ENCODE data around the gene FCER1G. TPM values are rescaled to one million over a fixed set of nuclear protein-coding genes. Genes with fewer than 3 reads are reported as not detected.

The FCER1G gene
- total RNA-seq, 4 donors from 2014 or later: 1.6 to 50.4 (median 25.4) TPM

DNA sequence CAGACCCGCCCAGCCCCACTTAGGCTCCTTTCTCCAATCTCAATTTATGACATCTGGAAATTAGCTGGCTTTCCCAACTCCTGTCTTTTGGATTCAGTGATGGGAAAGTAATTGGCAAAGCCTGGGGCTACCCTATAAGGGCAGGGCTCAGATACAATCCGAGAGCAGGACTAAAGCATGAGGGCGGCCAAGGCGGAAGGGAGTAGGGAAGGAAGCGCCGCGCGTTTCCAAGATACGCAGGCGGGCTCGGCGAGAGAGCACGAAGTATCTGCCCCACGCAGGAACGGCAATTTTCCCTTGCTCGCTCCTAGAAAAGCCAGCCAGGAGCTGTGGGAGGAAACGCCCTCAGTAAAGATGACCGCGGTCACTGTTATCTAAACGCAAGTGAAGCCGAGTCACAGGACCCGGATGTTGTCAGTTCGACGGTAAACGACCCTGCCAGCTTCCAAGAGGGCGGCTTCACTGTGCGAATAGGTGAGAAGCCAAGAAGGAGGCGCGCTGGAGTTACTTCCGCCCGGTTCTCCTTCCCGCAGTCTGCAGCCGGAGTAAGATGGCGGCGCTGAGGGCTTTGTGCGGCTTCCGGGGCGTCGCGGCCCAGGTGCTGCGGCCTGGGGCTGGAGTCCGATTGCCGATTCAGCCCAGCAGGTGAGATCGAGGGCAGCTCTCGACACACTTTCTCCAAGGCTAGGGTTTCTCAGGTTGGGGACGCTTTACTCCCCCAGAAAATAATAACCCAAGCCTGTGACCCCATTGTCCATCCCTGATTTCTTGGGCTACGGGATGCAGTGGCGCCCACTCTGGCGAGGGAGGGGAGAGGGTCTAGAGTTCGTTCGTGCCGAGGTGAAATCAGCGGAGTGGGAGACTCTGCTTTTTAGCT is 13.0 kb upstream of the FCER1G start, which contains the start of gene NDUFS2:
TSS of gene NDUFS2 (plus strand) at position 532 of the 877 bp plus-strand sequence. CDS start at position 551, 19 bp downstream.
- TF ChIP-seq, protein P1, sequence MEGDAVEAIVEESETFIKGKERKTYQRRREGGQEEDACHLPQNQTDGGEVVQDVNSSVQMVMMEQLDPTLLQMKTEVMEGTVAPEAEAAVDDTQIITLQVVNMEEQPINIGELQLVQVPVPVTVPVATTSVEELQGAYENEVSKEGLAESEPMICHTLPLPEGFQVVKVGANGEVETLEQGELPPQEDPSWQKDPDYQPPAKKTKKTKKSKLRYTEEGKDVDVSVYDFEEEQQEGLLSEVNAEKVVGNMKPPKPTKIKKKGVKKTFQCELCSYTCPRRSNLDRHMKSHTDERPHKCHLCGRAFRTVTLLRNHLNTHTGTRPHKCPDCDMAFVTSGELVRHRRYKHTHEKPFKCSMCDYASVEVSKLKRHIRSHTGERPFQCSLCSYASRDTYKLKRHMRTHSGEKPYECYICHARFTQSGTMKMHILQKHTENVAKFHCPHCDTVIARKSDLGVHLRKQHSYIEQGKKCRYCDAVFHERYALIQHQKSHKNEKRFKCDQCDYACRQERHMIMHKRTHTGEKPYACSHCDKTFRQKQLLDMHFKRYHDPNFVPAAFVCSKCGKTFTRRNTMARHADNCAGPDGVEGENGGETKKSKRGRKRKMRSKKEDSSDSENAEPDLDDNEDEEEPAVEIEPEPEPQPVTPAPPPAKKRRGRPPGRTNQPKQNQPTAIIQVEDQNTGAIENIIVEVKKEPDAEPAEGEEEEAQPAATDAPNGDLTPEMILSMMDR (IDR thresholded peaks at IDR 0.05): peak in 2 of 6 experiments; percentile 12 to 13
- peak in 2 of 4 donors; percentile 51 to 88 for TF ChIP-seq POLR2A (IDR thresholded peaks at IDR 0.05)
- peak; percentile 93 for DNase-seq
- Histone ChIP-seq H3K27me3 (no peaks in the 10 kb centered on the region), H3K4me1 (peaks cover 43 to 91% (median 80%) of the 10 kb centered on the region in 3 donors), H3K36me3 (peaks cover 8 to 38% (median 9%) of the 10 kb centered on the region in 3 donors), H3K9me3 (no peaks in the 10 kb centered on the region), H3K27ac (peak within 1 kb of the TSS; percentile 90 to 99 (median 97)), H3K4me3 (peak within 1 kb of the TSS; percentile 58 to 89 (median 80))
- 1 to 5% methylated on average over 21 to 31 of the region's 53 CpGs for WGBS, 2 donors
- intact Hi-C loops (cut with DNase I): no loop called here

DNA sequence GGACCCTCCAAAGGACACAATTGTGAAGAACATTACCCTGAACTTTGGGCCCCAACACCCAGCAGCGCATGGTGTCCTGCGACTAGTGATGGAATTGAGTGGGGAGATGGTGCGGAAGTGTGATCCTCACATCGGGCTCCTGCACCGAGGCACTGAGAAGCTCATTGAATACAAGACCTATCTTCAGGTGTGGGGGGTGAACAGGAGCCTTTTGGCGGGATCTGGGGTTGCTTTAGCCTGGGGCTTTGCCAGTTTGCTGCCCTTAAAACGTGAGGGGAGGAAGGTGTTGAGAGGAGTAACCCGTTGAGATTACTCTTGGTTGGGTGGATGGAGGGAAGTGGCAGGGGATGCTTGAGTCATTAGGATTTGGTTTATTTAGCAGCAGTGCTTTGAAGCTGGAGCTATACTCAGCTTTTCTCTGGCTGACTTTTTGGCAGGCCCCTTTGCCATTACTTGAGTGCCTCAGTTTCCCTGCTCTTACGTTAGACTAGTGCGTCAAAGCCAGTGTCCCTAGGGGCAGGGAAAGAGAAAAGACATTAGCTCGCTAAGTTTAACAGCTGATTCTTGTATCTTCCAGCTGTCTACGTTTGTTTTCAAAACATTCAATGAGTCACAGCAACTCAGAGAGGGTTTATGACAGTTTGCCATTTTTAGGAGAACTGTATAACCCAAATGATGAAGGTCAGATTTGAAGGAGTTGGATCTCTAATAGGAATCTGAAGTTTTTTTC is 8.5 kb upstream of the FCER1G start:
- peaks cover 8 to 83% (median 40%) of the 10 kb centered on the region in 3 donors for H3K4me1 ChIP-seq
- TF ChIP-seq, protein P1 (IDR thresholded peaks at IDR 0.05): no peak
- no peak for TF ChIP-seq POLR2A (IDR thresholded peaks at IDR 0.05)
- no peaks in the 10 kb centered on the region for H3K27me3 ChIP-seq
- H3K9me3 ChIP-seq: no peaks in the 10 kb centered on the region
- intact Hi-C loops (cut with DNase I): no loop called here
- peaks cover 25 to 83% (median 35%) of the 10 kb centered on the region in 3 donors for H3K36me3 ChIP-seq
- no peak for DNase-seq
- WGBS, 2 donors: 73 to 75% methylated on average over 11 of the region's 12 CpGs
- peak overlapping the region; percentile 37 to 99 (median 89) for H3K27ac ChIP-seq
- H3K4me3 ChIP-seq: peak overlapping the region in 2 of 4 donors; percentile 15 to 29

- TF ChIP-seq, protein P1 (IDR thresholded peaks at IDR 0.05): no peak
- peak in 2 of 4 donors; percentile 33 to 49 for TF ChIP-seq POLR2A (IDR thresholded peaks at IDR 0.05)
- Histone ChIP-seq H3K36me3 (peaks cover 28 to 89% (median 41%) of the 10 kb centered on the region in 3 donors), H3K27ac (peak overlapping the region; percentile 37 to 99 (median 89)), H3K4me1 (peaks cover 6 to 79% (median 39%) of the 10 kb centered on the region in 3 donors), H3K4me3 (peak overlapping the region in 3 of 4 donors; percentile 9 to 29 (median 15)), H3K9me3 (no peaks in the 10 kb centered on the region), H3K27me3 (no peaks in the 10 kb centered on the region)
- no peak for DNase-seq
- WGBS, 2 donors: 60 to 76% methylated on average over 4 to 5 of the region's 8 CpGs
- intact Hi-C loops (cut with DNase I): no loop called here
Observed at GRCh38 chr1:161207173-161207572, 7.9 kb upstream of the FCER1G start.

DNA sequence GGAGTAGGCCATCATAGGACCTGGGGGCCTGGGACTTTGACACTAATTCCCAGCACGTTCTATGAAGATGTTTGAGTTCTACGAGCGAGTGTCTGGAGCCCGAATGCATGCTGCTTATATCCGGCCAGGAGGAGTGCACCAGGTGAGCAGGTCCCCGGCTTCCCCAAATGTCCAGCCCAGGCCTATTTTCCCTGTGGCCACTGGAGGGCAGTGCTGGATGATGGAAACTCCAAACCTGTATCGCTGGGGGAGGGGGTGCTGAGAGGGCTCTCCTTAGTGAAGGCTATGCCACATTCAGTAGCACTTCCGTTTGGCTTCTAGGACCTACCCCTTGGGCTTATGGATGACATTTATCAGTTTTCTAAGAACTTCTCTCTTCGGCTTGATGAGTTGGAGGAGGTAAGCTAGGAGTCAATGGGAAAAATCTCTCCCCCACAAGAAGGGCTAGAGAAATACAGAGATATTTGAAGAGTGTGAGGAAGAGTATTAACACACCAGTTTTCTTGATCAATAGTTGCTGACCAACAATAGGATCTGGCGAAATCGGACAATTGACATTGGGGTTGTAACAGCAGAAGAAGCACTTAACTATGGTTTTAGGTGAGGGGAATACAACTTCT is 5.2 kb upstream of the FCER1G start:
- peaks cover 48 to 100% (median 65%) of the 10 kb centered on the region in 3 donors for H3K36me3 ChIP-seq
- WGBS, 2 donors: 46 to 55% methylated on average over 8 to 11 of the region's 11 CpGs

More for the DNA sequence above, 5.2 kb upstream of the FCER1G start:
- no peaks in the 10 kb centered on the region for H3K27me3 ChIP-seq
- TF ChIP-seq, protein P1 (IDR thresholded peaks at IDR 0.05): peak; percentile 70 to 88 (median 86)
- no peak for TF ChIP-seq POLR2A (IDR thresholded peaks at IDR 0.05)
- H3K4me3 ChIP-seq: no peak overlapping the region
- DNase-seq: no peak
- H3K4me1 ChIP-seq: peaks cover 0 to 56% (median 19%) of the 10 kb centered on the region in 3 donors
- intact Hi-C loops (cut with DNase I): no loop called here
- H3K27ac ChIP-seq: peak overlapping the region in 2 of 4 donors; percentile 83 to 99
- no peaks in the 10 kb centered on the region for H3K9me3 ChIP-seq

Measured in esophagus squamous epithelium (tissue), 5 donors.